NT2/D1 (cell line): ENCODE results near the gene TNFRSF21.

ENCODE experiments used
- DNase-seq: peaks from one replicate; pipeline ENCODE4 v3.0.0-alpha.2; 2011; ENCODE audit warnings: low read depth, low spot score
- H3K27me3 ChIP-seq: 2 replicates; pipeline ENCODE4 v1.6.0; 2011; ENCODE audit warnings: mild to moderate bottlenecking; ENCODE audit not compliant: insufficient read length, insufficient read depth
- H3K36me3 ChIP-seq: 2 replicates; pipeline ENCODE4 v1.6.1; 2011; ENCODE audit warnings: mild to moderate bottlenecking, low read length, mixed read lengths; ENCODE audit not compliant: insufficient read depth, insufficient read length
- H3K4me1 ChIP-seq: 2 replicates; pipeline ENCODE4 v1.5.1; 2011; ENCODE audit not compliant: insufficient read depth, insufficient read length
- H3K4me3 ChIP-seq: 2 replicates; pipeline ENCODE4 v1.5.1; 2011; ENCODE audit warnings: low read depth; ENCODE audit not compliant: insufficient read length
- H3K9ac ChIP-seq: 2 replicates; pipeline ENCODE4 v1.6.0; 2011; ENCODE audit warnings: low read depth; ENCODE audit not compliant: insufficient read length
- H3K9me3 ChIP-seq: 2 replicates; pipeline ENCODE4 v1.5.1; 2011; ENCODE audit warnings: mild to moderate bottlenecking, low read length; ENCODE audit not compliant: insufficient read depth
- SUZ12 ChIP-seq: IDR thresholded peaks from 2 replicates; pipeline ENCODE4 v1.6.1; 2011; ENCODE audit not compliant: insufficient read length, insufficient read depth; ENCODE audit errors: extremely low read depth
- YY1 ChIP-seq: IDR thresholded peaks from 2 replicates; pipeline ENCODE4 v1.6.1; 2011; ENCODE audit not compliant: insufficient read length, insufficient read depth
- ZNF274 ChIP-seq: IDR thresholded peaks from 2 replicates; pipeline ENCODE4 v1.6.1; 2011; ENCODE audit warnings: mild to moderate bottlenecking, low read depth, low read length

TNFRSF21 gene

DNA sequence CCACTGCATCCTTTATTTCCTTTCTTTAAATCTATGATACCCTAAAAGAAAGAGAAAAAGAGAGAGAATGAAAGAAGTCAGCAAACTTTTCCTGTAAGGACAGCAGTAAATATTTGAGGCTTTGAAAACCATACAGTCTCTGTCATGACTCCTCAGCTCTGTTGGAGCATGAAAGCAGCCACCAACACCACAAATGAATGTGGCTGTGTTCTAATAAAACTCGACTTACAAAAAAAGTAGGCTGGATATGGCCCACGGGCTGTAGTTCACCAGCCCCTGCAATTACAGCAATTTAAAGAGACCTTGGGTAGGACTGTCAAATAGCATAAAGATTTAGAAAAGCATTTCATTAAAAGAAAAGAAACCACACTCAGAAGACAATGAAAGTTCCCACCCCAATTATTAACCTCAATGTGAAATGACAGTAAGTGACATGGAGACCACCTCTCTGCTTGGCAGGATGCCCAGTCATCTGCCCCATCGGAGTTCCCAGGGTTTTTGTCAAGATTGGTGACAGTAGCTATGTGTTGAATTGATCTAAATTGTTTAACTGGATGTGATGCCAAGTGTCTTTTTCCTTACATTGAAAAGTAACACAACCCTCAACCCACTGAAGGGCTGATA lies 50.9 kb downstream of the TNFRSF21 start:
- H3K4me1 ChIP-seq, result no peaks in the 10 kb centered on the region
- H3K4me3 ChIP-seq, result no peak overlapping the region
- no peak overlapping the region for H3K9ac ChIP-seq
- H3K36me3 ChIP-seq, result peaks cover 76% of the 10 kb centered on the region
- H3K27me3 ChIP-seq, result no peaks in the 10 kb centered on the region
- no peak for DNase-seq
- H3K9me3 ChIP-seq, result no peaks in the 10 kb centered on the region
- TF ChIP-seq ZNF274, result no peak
- no peak for TF ChIP-seq YY1
- TF ChIP-seq SUZ12, result no peak

GRCh38 chr6:47256981-47257730 lies 52.5 kb downstream of the TNFRSF21 start:
- no peak for DNase-seq
- Histone ChIP-seq H3K4me1 (no peaks in the 10 kb centered on the region), H3K36me3 (peaks cover 80% of the 10 kb centered on the region), H3K9ac (no peak overlapping the region), H3K4me3 (no peak overlapping the region), H3K27me3 (no peaks in the 10 kb centered on the region), H3K9me3 (no peaks in the 10 kb centered on the region)
- no peak for TF ChIP-seq SUZ12
- no peak for TF ChIP-seq ZNF274
- TF ChIP-seq YY1, result no peak

- Histone ChIP-seq H3K27me3 (no peaks in the 10 kb centered on the region), H3K36me3 (peaks cover 85% of the 10 kb centered on the region), H3K9ac (no peak overlapping the region), H3K4me1 (no peaks in the 10 kb centered on the region), H3K4me3 (no peak overlapping the region), H3K9me3 (no peaks in the 10 kb centered on the region)
- TF ChIP-seq YY1 (no peak), SUZ12 (no peak), ZNF274 (no peak)
- DNase-seq, result no peak
Observed at GRCh38 chr6:47256361-47256760, 53.3 kb downstream of the TNFRSF21 start.

GRCh38 chr6:47254906-47255305 lies 54.8 kb downstream of the TNFRSF21 start:
- Histone ChIP-seq H3K9me3 (no peaks in the 10 kb centered on the region), H3K36me3 (peaks cover 79% of the 10 kb centered on the region), H3K9ac (no peak overlapping the region), H3K27me3 (no peaks in the 10 kb centered on the region), H3K4me1 (no peaks in the 10 kb centered on the region), H3K4me3 (no peak overlapping the region)
- DNase-seq, result no peak
- TF ChIP-seq SUZ12 (no peak), YY1 (no peak), ZNF274 (no peak)

GRCh38 chr6:47254051-47254450 lies 55.7 kb downstream of the TNFRSF21 start:
- TF ChIP-seq ZNF274 (no peak), YY1 (no peak), SUZ12 (no peak)
- H3K27me3 ChIP-seq, result no peaks in the 10 kb centered on the region
- peaks cover 73% of the 10 kb centered on the region for H3K36me3 ChIP-seq
- H3K9me3 ChIP-seq, result no peaks in the 10 kb centered on the region
- H3K4me1 ChIP-seq, result no peaks in the 10 kb centered on the region
- H3K4me3 ChIP-seq, result no peak overlapping the region
- H3K9ac ChIP-seq, result no peak overlapping the region
- no peak for DNase-seq

- Histone ChIP-seq H3K4me1 (no peaks in the 10 kb centered on the region), H3K4me3 (no peak overlapping the region), H3K27me3 (no peaks in the 10 kb centered on the region), H3K9ac (no peak overlapping the region), H3K9me3 (no peaks in the 10 kb centered on the region), H3K36me3 (peaks cover 70% of the 10 kb centered on the region)
- TF ChIP-seq SUZ12 (no peak), YY1 (no peak), ZNF274 (no peak)
- DNase-seq, result no peak
Observed at GRCh38 chr6:47253136-47253535, 56.6 kb downstream of the TNFRSF21 start.

DNA sequence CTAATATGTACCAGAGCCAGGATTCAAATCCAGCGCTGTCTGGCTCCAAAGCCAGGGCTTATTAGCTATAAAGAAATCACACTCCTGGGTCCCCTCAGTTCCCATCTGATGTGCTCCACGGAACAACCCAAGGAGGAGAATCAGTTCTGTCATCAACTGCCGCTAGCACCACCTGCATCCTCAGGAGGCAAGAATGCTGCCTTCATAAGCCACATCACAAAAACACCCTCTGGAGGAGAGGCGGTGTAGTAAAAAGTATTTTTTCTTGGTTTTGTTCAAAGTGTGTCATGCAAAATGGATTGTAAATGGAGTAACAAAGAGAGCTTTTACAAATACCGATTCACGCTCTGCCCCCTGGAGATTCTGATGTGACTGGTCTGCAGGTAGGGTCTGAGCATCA lies 57.1 kb downstream of the TNFRSF21 start:
- Histone ChIP-seq H3K4me1 (no peaks in the 10 kb centered on the region), H3K9ac (no peak overlapping the region), H3K4me3 (no peak overlapping the region), H3K36me3 (peaks cover 66% of the 10 kb centered on the region), H3K27me3 (no peaks in the 10 kb centered on the region), H3K9me3 (no peaks in the 10 kb centered on the region)
- DNase-seq, result no peak
- TF ChIP-seq ZNF274, result no peak
- TF ChIP-seq SUZ12, result no peak
- TF ChIP-seq YY1, result no peak
